ENCODE results near the gene MTMR6.

DNA sequence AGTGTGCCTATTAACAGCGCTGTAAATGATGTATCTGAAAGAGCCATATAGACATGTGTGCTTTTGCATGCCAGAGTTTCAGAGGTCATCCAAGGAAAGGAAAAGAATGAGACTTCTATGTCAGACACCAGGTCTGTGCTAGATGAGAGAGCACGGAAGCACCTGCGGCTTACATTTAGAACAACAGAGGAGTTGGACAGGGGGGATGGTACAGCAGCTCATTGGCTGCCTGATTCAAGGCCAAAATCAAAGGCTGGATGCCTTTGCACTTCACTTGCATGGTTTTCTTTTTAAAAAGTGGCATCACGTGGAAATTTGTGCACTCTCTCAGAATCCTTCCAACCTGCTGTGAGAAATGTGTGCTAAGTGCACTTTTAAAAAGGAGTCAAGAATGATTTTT lies 82.4 kb downstream of the MTMR6 start:
- TF ChIP-seq, protein P1, sequence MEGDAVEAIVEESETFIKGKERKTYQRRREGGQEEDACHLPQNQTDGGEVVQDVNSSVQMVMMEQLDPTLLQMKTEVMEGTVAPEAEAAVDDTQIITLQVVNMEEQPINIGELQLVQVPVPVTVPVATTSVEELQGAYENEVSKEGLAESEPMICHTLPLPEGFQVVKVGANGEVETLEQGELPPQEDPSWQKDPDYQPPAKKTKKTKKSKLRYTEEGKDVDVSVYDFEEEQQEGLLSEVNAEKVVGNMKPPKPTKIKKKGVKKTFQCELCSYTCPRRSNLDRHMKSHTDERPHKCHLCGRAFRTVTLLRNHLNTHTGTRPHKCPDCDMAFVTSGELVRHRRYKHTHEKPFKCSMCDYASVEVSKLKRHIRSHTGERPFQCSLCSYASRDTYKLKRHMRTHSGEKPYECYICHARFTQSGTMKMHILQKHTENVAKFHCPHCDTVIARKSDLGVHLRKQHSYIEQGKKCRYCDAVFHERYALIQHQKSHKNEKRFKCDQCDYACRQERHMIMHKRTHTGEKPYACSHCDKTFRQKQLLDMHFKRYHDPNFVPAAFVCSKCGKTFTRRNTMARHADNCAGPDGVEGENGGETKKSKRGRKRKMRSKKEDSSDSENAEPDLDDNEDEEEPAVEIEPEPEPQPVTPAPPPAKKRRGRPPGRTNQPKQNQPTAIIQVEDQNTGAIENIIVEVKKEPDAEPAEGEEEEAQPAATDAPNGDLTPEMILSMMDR (IDR thresholded peaks at IDR 0.05), result no peak
- no peak for TF ChIP-seq POLR2A (IDR thresholded peaks at IDR 0.05)
